Stomach (tissue), 4 donors: ENCODE results near the gene AIMP2.
"Not testable (repeated sequence)": the region's sequence is repeated elsewhere in the genome, so short reads cannot be mapped to it uniquely, and the experiment has no call there.

ENCODE experiments used
- CTCF ChIP-seq, 7 experiments: fragments of 450-650 bp in 4 of 7; fragments of 200-600 bp in 3 of 7; sonication (generic) in 3 of 7; IDR thresholded peaks; one replicate each; pipeline ENCODE4 v1.5.1; 2016 to 2019; ENCODE audit warnings: antibody characterized with exemption in 7 of 7, control low read depth in 2 of 7, mild to moderate bottlenecking in 1 of 7
- POLR2A ChIP-seq, 4 donors: fragments of 450-650 bp; IDR thresholded peaks; one replicate each; pipeline ENCODE4 v1.6.1; 2016; ENCODE audit warnings: antibody characterized with exemption in 4 of 4, control low read depth in 2 of 4, mild to moderate bottlenecking in 1 of 4, moderate library complexity in 1 of 4

DNA sequence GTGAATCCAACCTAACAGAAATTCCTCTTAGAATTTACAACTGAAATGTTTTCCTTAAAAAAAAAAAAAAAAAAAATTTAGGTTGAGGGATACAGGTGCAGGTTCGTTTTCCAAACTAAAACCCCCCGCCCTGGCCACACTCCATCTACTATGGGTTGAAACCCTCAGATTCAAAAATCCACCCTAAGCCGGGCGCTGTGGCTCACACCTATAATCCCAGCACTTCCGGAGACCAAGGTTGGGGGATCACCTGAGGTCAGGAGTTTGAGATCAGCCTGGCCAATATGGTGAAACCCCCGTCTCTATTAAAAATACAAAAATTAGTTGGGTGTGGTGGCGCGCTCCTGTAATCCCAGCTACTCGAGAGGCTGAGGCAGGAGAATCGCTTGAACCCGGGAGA is 50.9 kb downstream of the AIMP2 start:
- not testable (repeated sequence) for TF ChIP-seq POLR2A, CTCF (IDR thresholded peaks at IDR 0.05)
